C4-2B (cell line): ENCODE measurements around the gene REEP6.

Experiments used
- CTCF ChIP-seq: fragments of 450-650 bp; conservative IDR thresholded peaks from 2 replicates; pipeline ENCODE4 v1.5.1; 2017; ENCODE audit warnings: mild to moderate bottlenecking
- ZFX ChIP-seq: fragments of 450-650 bp; IDR thresholded peaks from 2 replicates; pipeline ENCODE4 v1.6.1; 2017

- no peak for TF ChIP-seq CTCF
- no peak for TF ChIP-seq ZFX
Observed at GRCh38 chr19:1481893-1482360, 9.1 kb upstream of the REEP6 start.
